Loucy (cell line): ENCODE results near the gene SCNN1B.
A peak's percentile ranks its signal among the peaks of the same experiment; 100 is the strongest.

Experiments used
- EZH2phosphoT487 ChIP-seq: fragments of 200-600 bp; IDR thresholded peaks from 2 replicates; pipeline ENCODE4 v1.6.1; 2018; ENCODE audit warnings: antibody characterized with exemption, mild to moderate bottlenecking, moderate library complexity, borderline replicate concordance
- TF ChIP-seq, protein P1 (sequence below): fragments of 200-600 bp; sonication (generic); conservative IDR thresholded peaks from 2 replicates; pipeline ENCODE4 v1.5.1; 2014; ENCODE audit warnings: mild to moderate bottlenecking, antibody characterized with exemption, low read length

GRCh38 chr16:23371368-23371767 is 69.3 kb downstream of the SCNN1B start:
- TF ChIP-seq, protein P1, sequence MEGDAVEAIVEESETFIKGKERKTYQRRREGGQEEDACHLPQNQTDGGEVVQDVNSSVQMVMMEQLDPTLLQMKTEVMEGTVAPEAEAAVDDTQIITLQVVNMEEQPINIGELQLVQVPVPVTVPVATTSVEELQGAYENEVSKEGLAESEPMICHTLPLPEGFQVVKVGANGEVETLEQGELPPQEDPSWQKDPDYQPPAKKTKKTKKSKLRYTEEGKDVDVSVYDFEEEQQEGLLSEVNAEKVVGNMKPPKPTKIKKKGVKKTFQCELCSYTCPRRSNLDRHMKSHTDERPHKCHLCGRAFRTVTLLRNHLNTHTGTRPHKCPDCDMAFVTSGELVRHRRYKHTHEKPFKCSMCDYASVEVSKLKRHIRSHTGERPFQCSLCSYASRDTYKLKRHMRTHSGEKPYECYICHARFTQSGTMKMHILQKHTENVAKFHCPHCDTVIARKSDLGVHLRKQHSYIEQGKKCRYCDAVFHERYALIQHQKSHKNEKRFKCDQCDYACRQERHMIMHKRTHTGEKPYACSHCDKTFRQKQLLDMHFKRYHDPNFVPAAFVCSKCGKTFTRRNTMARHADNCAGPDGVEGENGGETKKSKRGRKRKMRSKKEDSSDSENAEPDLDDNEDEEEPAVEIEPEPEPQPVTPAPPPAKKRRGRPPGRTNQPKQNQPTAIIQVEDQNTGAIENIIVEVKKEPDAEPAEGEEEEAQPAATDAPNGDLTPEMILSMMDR, result peak; percentile 59
- no peak for TF ChIP-seq EZH2phosphoT487
